Neural cell (in vitro differentiated cells): Measurements from ENCODE around the gene LRRC36.

Experiments
- RAD21 ChIP-seq: fragments of 450-650 bp; conservative IDR thresholded peaks from 2 replicates; pipeline ENCODE4 v1.6.1; 2014; ENCODE audit warnings: antibody characterized with exemption, mild to moderate bottlenecking, moderate library complexity
- SMC3 ChIP-seq: fragments of 450-650 bp; conservative IDR thresholded peaks from 2 replicates; pipeline ENCODE4 v1.6.1; 2014; ENCODE audit warnings: antibody characterized with exemption, mild to moderate bottlenecking, moderate library complexity; ENCODE audit not compliant: poor library complexity
- TF ChIP-seq, protein P1 (sequence below): fragments of 450-650 bp; IDR thresholded peaks from 2 replicates; pipeline ENCODE4 v1.5.1; 2014; ENCODE audit warnings: antibody characterized with exemption, mild to moderate bottlenecking, moderate library complexity; ENCODE audit not compliant: poor library complexity, severe bottlenecking

- TF ChIP-seq SMC3 (no peak), RAD21 (no peak)
- TF ChIP-seq, protein P1, sequence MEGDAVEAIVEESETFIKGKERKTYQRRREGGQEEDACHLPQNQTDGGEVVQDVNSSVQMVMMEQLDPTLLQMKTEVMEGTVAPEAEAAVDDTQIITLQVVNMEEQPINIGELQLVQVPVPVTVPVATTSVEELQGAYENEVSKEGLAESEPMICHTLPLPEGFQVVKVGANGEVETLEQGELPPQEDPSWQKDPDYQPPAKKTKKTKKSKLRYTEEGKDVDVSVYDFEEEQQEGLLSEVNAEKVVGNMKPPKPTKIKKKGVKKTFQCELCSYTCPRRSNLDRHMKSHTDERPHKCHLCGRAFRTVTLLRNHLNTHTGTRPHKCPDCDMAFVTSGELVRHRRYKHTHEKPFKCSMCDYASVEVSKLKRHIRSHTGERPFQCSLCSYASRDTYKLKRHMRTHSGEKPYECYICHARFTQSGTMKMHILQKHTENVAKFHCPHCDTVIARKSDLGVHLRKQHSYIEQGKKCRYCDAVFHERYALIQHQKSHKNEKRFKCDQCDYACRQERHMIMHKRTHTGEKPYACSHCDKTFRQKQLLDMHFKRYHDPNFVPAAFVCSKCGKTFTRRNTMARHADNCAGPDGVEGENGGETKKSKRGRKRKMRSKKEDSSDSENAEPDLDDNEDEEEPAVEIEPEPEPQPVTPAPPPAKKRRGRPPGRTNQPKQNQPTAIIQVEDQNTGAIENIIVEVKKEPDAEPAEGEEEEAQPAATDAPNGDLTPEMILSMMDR: no peak
Observed at GRCh38 chr16:67294938-67295361, 31.7 kb upstream of the LRRC36 start.
